Measurements from ENCODE around the gene RXFP4.

The RXFP4 gene

GRCh38 chr1:155940482-155940992 is 901 bp upstream of the RXFP4 start:
- Mint-ChIP-seq H3K4me1 (peaks cover 46% of the 10 kb centered on the region), H3K36me3 (peaks cover 35% of the 10 kb centered on the region), H3K9me3 (no peaks in the 10 kb centered on the region), H3K27ac (peak overlapping the region; percentile 79), H3K4me3 (no peak overlapping the region)
- ATAC-seq = peak; percentile 35
- DNase-seq (ENCODE audit: low spot score in 2 of 2) = no peak

GRCh38 chr1:155941845-155942531 is 550 bp downstream of the RXFP4 start:
- Mint-ChIP-seq H3K27ac (peak overlapping the region; percentile 79), H3K9me3 (no peaks in the 10 kb centered on the region), H3K4me3 (no peak overlapping the region), H3K4me1 (peaks cover 60% of the 10 kb centered on the region), H3K36me3 (peaks cover 49% of the 10 kb centered on the region)
- ATAC-seq = no peak
- DNase-seq (ENCODE audit: low spot score in 2 of 2) = no peak

- Mint-ChIP-seq H3K27ac (peak overlapping the region; percentile 79), H3K9me3 (no peaks in the 10 kb centered on the region), H3K36me3 (peaks cover 56% of the 10 kb centered on the region), H3K4me1 (peaks cover 67% of the 10 kb centered on the region), H3K4me3 (no peak overlapping the region)
- ATAC-seq = no peak
- DNase-seq (ENCODE audit: low spot score in 2 of 2) = no peak
Observed at GRCh38 chr1:155942578-155943141, 1.2 kb downstream of the RXFP4 start.

GRCh38 chr1:155944444-155944799 is 3.0 kb downstream of the RXFP4 start:
- Mint-ChIP-seq H3K9me3 (no peaks in the 10 kb centered on the region), H3K27ac (peak overlapping the region; percentile 90), H3K4me3 (peak overlapping the region; percentile 17), H3K4me1 (peaks cover 64% of the 10 kb centered on the region), H3K36me3 (peaks cover 74% of the 10 kb centered on the region)
- DNase-seq (ENCODE audit: low spot score in 2 of 2) (no peak), ATAC-seq (no peak)

GRCh38 chr1:155946633-155947219 is 5.3 kb downstream of the RXFP4 start:
- peaks cover 50% of the 10 kb centered on the region for H3K4me1 Mint-ChIP-seq
- H3K27ac Mint-ChIP-seq = peak overlapping the region; percentile 90
- no peak for DNase-seq (ENCODE audit: low spot score in 2 of 2)
- H3K36me3 Mint-ChIP-seq = peaks cover 87% of the 10 kb centered on the region
- ATAC-seq = peak; percentile 31
- peak overlapping the region; percentile 55 for H3K4me3 Mint-ChIP-seq
- no peaks in the 10 kb centered on the region for H3K9me3 Mint-ChIP-seq

- H3K36me3 Mint-ChIP-seq = peaks cover 87% of the 10 kb centered on the region
- no peaks in the 10 kb centered on the region for H3K9me3 Mint-ChIP-seq
- peaks cover 46% of the 10 kb centered on the region for H3K4me1 Mint-ChIP-seq
- no peak for ATAC-seq
- peak overlapping the region; percentile 55 for H3K4me3 Mint-ChIP-seq
- DNase-seq (ENCODE audit: low spot score in 2 of 2) = no peak
- peak overlapping the region; percentile 90 for H3K27ac Mint-ChIP-seq
Observed at GRCh38 chr1:155947292-155947691, 5.9 kb downstream of the RXFP4 start.

- Mint-ChIP-seq H3K4me1 (peaks cover 47% of the 10 kb centered on the region), H3K27ac (peak overlapping the region; percentile 90), H3K4me3 (peak overlapping the region; percentile 55), H3K9me3 (no peaks in the 10 kb centered on the region), H3K36me3 (peaks cover 87% of the 10 kb centered on the region)
- ATAC-seq (no peak), DNase-seq (ENCODE audit: low spot score in 2 of 2) (no peak)
Observed at GRCh38 chr1:155947741-155948140, 6.3 kb downstream of the RXFP4 start.

- Mint-ChIP-seq H3K4me1 (peaks cover 33% of the 10 kb centered on the region), H3K36me3 (peaks cover 100% of the 10 kb centered on the region), H3K27ac (peak overlapping the region; percentile 74), H3K9me3 (no peaks in the 10 kb centered on the region), H3K4me3 (no peak overlapping the region)
- DNase-seq (ENCODE audit: low spot score in 2 of 2) = no peak
- ATAC-seq = no peak
Observed at GRCh38 chr1:155950829-155951228, 9.4 kb downstream of the RXFP4 start.

GRCh38 chr1:155951753-155952504 is 10.5 kb downstream of the RXFP4 start:
- Mint-ChIP-seq H3K9me3 (no peaks in the 10 kb centered on the region), H3K27ac (peak overlapping the region; percentile 74), H3K4me1 (peaks cover 22% of the 10 kb centered on the region), H3K36me3 (peaks cover 100% of the 10 kb centered on the region), H3K4me3 (no peak overlapping the region)
- ATAC-seq = peak; percentile 26
- no peak for DNase-seq (ENCODE audit: low spot score in 2 of 2)

- peaks cover 16% of the 10 kb centered on the region for H3K4me1 Mint-ChIP-seq
- no peak overlapping the region for H3K4me3 Mint-ChIP-seq
- peak overlapping the region; percentile 74 for H3K27ac Mint-ChIP-seq
- peaks cover 100% of the 10 kb centered on the region for H3K36me3 Mint-ChIP-seq
- H3K9me3 Mint-ChIP-seq = no peaks in the 10 kb centered on the region
- no peak for ATAC-seq
- DNase-seq (ENCODE audit: low spot score in 2 of 2) = no peak
Observed at GRCh38 chr1:155952505-155952890, 11.1 kb downstream of the RXFP4 start.

- Mint-ChIP-seq H3K4me1 (peaks cover 11% of the 10 kb centered on the region), H3K9me3 (no peaks in the 10 kb centered on the region), H3K27ac (peak overlapping the region; percentile 10), H3K36me3 (peaks cover 100% of the 10 kb centered on the region), H3K4me3 (no peak overlapping the region)
- ATAC-seq (no peak), DNase-seq (ENCODE audit: low spot score in 2 of 2) (no peak)
Observed at GRCh38 chr1:155954645-155955044, 13.2 kb downstream of the RXFP4 start.

- ATAC-seq (no peak), DNase-seq (ENCODE audit: low spot score in 2 of 2) (no peak)
- peaks cover 100% of the 10 kb centered on the region for H3K36me3 Mint-ChIP-seq
- H3K27ac Mint-ChIP-seq = peak overlapping the region; percentile 78
- no peak overlapping the region for H3K4me3 Mint-ChIP-seq
- no peaks in the 10 kb centered on the region for H3K9me3 Mint-ChIP-seq
- H3K4me1 Mint-ChIP-seq = peaks cover 25% of the 10 kb centered on the region
Observed at GRCh38 chr1:155957411-155957915, 16.0 kb downstream of the RXFP4 start.

- peaks cover 33% of the 10 kb centered on the region for H3K4me1 Mint-ChIP-seq
- no peaks in the 10 kb centered on the region for H3K9me3 Mint-ChIP-seq
- peaks cover 100% of the 10 kb centered on the region for H3K36me3 Mint-ChIP-seq
Observed at GRCh38 chr1:155960081-155960745, 18.8 kb downstream of the RXFP4 start.

GRCh38 chr1:155961937-155962336 is 20.5 kb downstream of the RXFP4 start:
- peaks cover 100% of the 10 kb centered on the region for H3K36me3 Mint-ChIP-seq
- H3K27ac Mint-ChIP-seq = peak overlapping the region; percentile 94
- H3K4me3 Mint-ChIP-seq = no peak overlapping the region
- DNase-seq (ENCODE audit: low spot score in 2 of 2) (no peak), ATAC-seq (peak; percentile 73)
- peaks cover 44% of the 10 kb centered on the region for H3K4me1 Mint-ChIP-seq
- H3K9me3 Mint-ChIP-seq = no peaks in the 10 kb centered on the region

More at GRCh38 chr1:155960081-155960745, 18.8 kb downstream of the RXFP4 start:
- H3K4me3 Mint-ChIP-seq = no peak overlapping the region
- peak overlapping the region; percentile 94 for H3K27ac Mint-ChIP-seq
- DNase-seq (ENCODE audit: low spot score in 2 of 2) (no peak), ATAC-seq (no peak)

Measured in stimulated activated effector memory CD8-positive, alpha-beta T cell treated with anti-CD3 and anti-CD28 coated beads, Interleukin-12 subunit alpha, Interleukin-12 subunit beta, amount 100 ng/mL, for 72 hours (primary cell).